ENCODE measurements around the gene TRAF2.

DNA sequence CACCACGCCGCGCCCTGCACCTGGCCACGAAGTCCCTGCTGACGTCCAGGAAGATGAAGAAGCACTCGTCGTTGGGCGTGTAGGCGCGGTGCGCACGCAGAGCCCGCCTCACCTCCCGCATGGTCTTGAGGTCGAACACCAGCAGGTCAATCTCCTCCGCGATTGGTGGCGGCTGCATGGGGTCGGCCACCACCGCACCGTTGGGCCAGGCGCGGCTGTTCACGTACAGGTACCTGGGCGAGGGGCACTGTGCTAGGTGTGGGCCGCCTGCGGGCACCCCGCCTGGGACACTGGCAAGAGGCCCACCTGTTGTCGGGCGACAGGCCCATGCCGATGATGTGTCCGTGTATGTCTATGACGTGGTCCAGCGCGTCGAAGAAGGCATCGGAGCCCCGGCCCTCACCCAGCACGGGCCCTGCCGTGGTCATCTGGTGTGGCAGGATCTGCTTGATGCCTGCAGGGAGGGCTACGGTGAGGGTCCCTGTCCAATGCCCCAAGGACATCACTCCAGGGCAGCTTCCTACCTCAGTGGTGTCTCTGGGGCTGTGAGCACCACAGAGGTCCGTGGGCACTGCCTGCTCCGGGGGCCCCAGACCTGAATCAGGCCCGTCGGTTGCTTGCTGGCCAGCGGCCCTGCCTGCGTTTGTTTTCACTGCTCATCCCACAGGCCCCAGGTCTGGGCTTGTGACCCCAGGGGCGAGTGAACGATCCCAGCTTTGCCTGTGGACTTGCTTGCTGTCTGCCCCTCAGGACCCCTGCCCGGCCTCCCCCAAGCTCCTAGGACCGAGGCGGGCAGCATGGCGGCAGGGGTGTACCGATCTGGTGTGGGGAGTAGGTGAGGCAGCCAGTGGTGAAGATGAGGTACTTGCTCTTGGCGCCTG, 55.2 kb downstream of the TRAF2 start:
- TF ChIP-seq, protein P1, sequence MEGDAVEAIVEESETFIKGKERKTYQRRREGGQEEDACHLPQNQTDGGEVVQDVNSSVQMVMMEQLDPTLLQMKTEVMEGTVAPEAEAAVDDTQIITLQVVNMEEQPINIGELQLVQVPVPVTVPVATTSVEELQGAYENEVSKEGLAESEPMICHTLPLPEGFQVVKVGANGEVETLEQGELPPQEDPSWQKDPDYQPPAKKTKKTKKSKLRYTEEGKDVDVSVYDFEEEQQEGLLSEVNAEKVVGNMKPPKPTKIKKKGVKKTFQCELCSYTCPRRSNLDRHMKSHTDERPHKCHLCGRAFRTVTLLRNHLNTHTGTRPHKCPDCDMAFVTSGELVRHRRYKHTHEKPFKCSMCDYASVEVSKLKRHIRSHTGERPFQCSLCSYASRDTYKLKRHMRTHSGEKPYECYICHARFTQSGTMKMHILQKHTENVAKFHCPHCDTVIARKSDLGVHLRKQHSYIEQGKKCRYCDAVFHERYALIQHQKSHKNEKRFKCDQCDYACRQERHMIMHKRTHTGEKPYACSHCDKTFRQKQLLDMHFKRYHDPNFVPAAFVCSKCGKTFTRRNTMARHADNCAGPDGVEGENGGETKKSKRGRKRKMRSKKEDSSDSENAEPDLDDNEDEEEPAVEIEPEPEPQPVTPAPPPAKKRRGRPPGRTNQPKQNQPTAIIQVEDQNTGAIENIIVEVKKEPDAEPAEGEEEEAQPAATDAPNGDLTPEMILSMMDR (IDR thresholded peaks at IDR 0.05; ENCODE audit: low read depth, low read length), result no peak
- no peak for TF ChIP-seq POLR2A (IDR thresholded peaks at IDR 0.05; ENCODE audit: extremely low read depth, insufficient read length)
- TF ChIP-seq, protein P2, sequence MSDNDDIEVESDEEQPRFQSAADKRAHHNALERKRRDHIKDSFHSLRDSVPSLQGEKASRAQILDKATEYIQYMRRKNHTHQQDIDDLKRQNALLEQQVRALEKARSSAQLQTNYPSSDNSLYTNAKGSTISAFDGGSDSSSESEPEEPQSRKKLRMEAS (IDR thresholded peaks at IDR 0.05; ENCODE audit: low read depth, low read length), result no peak
